ENCODE results near the gene NLRP1.

GRCh38 chr17:5540321-5540720, 44.0 kb downstream of the NLRP1 start:
- TF ChIP-seq POLR2A (IDR thresholded peaks at IDR 0.05; ENCODE audit: low read depth, low read length) (no peak), TBL1XR1 (IDR thresholded peaks at IDR 0.05; ENCODE audit: low read depth, low read length) (no peak), TAF1 (IDR thresholded peaks at IDR 0.05; ENCODE audit: borderline replicate concordance, low read depth, low read length) (no peak)
